Muscle layer of colon (tissue), 2 donors: ENCODE measurements around the gene MFSD6.

Experiments used
- H3K27ac ChIP-seq: one replicate; pipeline ENCODE4 v1.7.0; 2013; ENCODE audit warnings: low read depth, mild to moderate bottlenecking, low read length, moderate library complexity
- H3K27me3 ChIP-seq, 2 donors: one replicate each; pipeline ENCODE4 v1.7.0; 2013; ENCODE audit warnings: low read length in 2 of 2, mild to moderate bottlenecking in 2 of 2; ENCODE audit not compliant: insufficient read depth in 2 of 2, control insufficient read depth in 1 of 2
- H3K36me3 ChIP-seq: one replicate; pipeline ENCODE4 v1.7.0; 2013; ENCODE audit warnings: mild to moderate bottlenecking, low read length; ENCODE audit not compliant: insufficient read depth
- H3K4me1 ChIP-seq: one replicate; pipeline ENCODE4 v1.7.0; 2013; ENCODE audit warnings: mild to moderate bottlenecking, low read length; ENCODE audit not compliant: insufficient read depth
- H3K4me3 ChIP-seq, 2 donors: one replicate each; pipeline ENCODE4 v1.7.0; 2013; ENCODE audit warnings: low read length in 2 of 2, low read depth in 1 of 2, mild to moderate bottlenecking in 1 of 2, moderate library complexity in 1 of 2
- H3K9ac ChIP-seq: one replicate; pipeline ENCODE4 v1.7.0; 2013; ENCODE audit warnings: low read length
- H3K9me3 ChIP-seq: one replicate; pipeline ENCODE4 v1.7.0; 2013; ENCODE audit warnings: mild to moderate bottlenecking, low read length
- donor health status: abdominal sarcoma.
- donor health status: Adenocarcinoma of cecum.

MFSD6 gene

DNA sequence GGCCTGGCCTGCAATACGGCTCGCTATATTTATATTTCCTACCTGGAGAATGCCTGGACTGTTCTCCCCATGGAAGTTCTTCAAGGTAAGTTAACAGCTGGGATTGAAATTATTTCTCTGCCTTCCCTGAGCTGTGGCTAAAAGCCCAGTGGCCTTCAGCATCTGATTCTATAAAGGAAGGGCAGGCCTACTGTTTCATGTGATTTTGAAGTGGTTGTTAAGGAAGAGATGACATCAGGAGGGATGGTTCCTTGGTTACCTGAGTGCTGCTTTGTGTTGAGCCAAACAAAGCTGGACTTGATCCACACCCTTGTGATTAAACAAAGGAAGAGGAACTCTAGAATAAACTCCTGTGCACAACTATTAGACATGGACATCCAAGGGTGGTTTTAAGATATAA lies 61.6 kb downstream of the MFSD6 start:
- peak overlapping the region; percentile 57 for H3K27ac ChIP-seq
- no peaks in the 10 kb centered on the region for H3K9me3 ChIP-seq
- no peaks in the 10 kb centered on the region for H3K27me3 ChIP-seq
- H3K4me1 ChIP-seq, result peaks cover 39% of the 10 kb centered on the region
- no peak overlapping the region for H3K9ac ChIP-seq
- no peak overlapping the region for H3K4me3 ChIP-seq
- H3K36me3 ChIP-seq, result no peaks in the 10 kb centered on the region

DNA sequence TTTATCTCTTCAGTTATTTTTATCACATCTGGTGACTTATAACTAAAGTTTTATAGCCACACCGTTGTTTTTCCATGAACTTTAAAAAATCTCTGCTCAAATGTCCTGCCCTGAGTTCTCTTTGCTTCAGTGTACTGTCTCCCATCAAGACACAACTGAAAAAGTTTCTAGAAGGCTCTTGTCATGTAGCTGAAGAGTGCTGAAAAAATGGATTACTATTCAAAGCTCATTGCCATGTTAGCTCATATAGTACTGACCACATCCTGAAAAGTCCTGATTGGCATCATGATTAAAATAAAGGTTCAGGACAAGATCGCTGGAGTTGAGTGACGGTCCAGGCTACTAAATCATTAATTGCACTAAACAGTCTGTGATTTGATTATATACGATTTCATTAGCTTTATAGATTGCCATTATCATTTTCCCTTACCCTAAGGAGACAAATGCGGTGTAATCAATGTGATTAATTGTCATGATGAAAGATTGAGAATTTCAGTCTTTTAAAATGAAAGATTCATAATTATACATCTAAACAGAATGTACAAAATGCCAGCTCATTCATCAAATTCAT lies 62.2 kb downstream of the MFSD6 start:
- Histone ChIP-seq H3K27me3 (no peaks in the 10 kb centered on the region), H3K4me1 (peaks cover 39% of the 10 kb centered on the region), H3K9me3 (no peaks in the 10 kb centered on the region), H3K4me3 (no peak overlapping the region), H3K9ac (no peak overlapping the region), H3K36me3 (no peaks in the 10 kb centered on the region), H3K27ac (peak overlapping the region; percentile 57)

DNA sequence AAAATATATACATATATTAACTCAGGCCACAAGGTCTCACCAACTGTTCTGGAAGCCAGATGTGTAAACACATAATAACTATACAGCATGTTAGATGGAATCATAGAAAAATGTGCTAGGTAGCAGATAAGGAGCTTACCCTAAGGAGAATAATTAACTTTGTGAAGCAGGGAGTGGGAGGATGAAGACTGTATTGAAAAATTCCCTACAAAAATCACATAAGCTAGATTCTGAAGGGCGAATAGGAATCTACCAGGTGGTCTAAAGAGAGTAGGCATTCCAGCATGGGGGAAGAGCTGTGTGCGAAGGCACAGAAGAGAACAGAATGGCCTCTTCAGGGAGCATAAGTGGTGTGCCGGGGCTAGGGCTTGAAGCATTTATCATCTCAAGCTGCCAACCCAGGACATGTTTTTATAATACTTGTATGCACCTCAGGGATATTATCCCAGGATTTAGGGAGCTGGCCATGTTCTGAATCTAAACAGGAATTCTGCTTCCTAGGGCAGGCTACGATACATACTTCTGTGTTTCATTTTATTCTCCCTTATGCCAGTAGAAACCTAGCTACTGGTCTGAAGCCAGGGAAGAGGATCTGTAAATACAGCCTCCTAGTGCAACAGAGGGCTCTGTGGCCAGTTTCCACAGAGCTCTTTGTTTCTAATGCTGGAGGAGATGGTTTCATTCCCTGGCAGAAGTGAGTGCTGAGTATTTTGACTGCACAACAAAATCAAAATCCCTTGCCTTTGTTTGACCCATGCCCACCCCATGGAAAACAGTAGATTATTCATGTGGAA lies 69.7 kb downstream of the MFSD6 start:
- Histone ChIP-seq H3K9me3 (no peaks in the 10 kb centered on the region), H3K27me3 (no peaks in the 10 kb centered on the region), H3K27ac (peak overlapping the region; percentile 59), H3K9ac (peak overlapping the region; percentile 18), H3K36me3 (no peaks in the 10 kb centered on the region), H3K4me1 (peaks cover 12% of the 10 kb centered on the region), H3K4me3 (peak overlapping the region in 1 of 2 donors; percentile 24)

DNA sequence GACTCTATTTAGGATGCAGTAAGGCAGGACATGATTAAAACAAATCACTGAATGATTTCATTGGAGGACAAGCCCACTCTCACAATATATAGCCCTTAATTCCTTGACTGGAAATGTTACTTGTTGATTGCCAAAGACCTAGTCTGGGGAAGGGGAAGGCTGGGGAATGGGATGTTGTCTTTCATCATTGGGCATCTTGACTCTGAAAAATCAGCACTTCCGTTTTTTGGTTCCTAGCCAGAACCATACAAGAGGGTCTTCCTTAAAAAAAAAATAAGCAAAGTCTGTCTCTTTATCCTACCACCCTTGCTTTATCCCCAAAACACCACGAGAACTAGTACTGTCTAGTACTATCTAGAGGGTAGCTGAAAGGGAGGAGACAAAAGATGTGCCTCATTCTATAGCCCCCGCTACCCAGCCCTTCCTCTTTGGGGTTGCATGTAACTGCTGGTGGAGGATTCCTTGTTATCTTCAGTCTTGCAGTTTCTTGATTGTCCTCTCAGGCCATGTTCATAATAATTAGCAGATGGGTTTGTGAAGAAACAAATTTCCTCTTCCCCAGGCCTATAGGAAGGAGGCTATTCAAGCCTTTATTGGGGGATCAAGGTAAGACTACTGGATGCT lies 70.5 kb downstream of the MFSD6 start:
- Histone ChIP-seq H3K4me1 (peaks cover 12% of the 10 kb centered on the region), H3K27me3 (no peaks in the 10 kb centered on the region), H3K27ac (peak overlapping the region; percentile 59), H3K9me3 (no peaks in the 10 kb centered on the region), H3K4me3 (peak overlapping the region in 1 of 2 donors; percentile 24), H3K9ac (peak overlapping the region; percentile 18), H3K36me3 (no peaks in the 10 kb centered on the region)

DNA sequence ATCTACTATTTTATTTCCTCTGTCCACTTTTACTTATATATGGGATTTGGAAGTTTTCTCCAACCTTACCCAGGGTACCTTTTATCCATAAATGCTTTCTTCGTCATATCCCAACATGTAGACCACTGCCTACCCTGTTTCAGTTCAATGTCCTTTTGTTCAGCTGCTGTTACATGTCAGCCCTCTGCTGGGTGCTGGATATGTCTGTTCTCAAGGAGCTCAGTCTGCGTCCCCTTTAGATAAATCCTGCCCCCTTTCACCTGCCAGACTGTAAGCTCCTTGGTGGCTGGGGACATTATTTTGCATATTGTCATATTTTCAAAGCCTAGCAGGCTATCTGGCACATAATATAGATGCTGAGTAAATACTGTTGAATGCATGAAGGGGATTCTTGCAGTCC lies 73.2 kb downstream of the MFSD6 start:
- no peak overlapping the region for H3K4me3 ChIP-seq
- H3K9me3 ChIP-seq, result no peaks in the 10 kb centered on the region
- no peak overlapping the region for H3K9ac ChIP-seq
- H3K4me1 ChIP-seq, result peaks cover 17% of the 10 kb centered on the region
- no peaks in the 10 kb centered on the region for H3K27me3 ChIP-seq
- no peak overlapping the region for H3K27ac ChIP-seq
- H3K36me3 ChIP-seq, result no peaks in the 10 kb centered on the region

DNA sequence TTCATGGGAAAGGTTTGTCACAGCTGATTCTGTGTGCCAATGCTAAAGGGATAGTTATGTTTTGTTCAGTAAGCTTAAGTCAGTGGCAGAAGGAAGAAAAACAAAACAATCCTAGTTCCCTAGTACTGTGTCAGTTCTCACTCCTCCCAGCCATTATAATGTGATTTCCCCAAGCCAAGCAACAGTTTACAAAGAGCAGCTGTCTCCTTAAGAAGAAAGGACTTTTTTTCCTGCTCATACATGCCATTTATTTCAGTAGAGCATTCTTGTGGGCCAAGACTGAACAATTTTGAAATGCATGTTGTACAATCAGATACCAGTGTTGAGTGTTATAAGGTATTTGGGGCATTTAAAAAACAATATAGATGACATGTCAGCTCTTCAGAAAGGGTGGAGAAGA lies 74.3 kb downstream of the MFSD6 start:
- H3K9ac ChIP-seq, result no peak overlapping the region
- no peaks in the 10 kb centered on the region for H3K36me3 ChIP-seq
- H3K27ac ChIP-seq, result no peak overlapping the region
- H3K4me1 ChIP-seq, result peaks cover 21% of the 10 kb centered on the region
- H3K4me3 ChIP-seq, result no peak overlapping the region
- H3K9me3 ChIP-seq, result no peaks in the 10 kb centered on the region
- no peaks in the 10 kb centered on the region for H3K27me3 ChIP-seq

DNA sequence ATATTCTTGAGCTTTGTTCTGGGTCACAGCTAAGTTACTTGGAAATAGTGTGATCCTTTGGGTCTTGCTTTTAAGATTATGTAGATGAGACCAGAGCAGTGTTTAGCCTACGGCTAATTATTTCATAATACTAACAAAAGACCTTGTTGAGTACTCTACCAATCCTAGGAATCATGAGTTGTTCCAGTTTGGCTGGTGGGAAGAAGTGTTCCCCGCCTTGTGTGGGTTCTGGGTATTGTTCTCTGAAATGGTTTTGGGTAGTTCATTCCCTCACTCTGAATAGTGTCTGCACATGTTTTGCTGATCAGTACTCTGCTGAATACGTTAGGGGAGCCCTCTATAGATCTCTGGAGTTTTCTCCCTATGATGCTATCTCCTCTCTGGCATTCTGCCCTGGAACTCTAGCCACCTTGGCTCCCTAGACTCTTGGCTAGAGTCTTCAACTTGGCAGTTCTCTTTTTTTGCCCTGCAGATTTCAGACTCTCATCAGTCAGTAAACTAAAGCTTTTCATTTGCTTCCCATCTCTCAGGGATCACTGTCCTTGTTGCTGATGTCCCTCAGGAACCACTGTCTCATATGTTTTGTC lies 78.0 kb downstream of the MFSD6 start:
- Histone ChIP-seq H3K9me3 (no peaks in the 10 kb centered on the region), H3K4me3 (no peak overlapping the region), H3K36me3 (peaks cover 11% of the 10 kb centered on the region), H3K27me3 (no peaks in the 10 kb centered on the region), H3K4me1 (peaks cover 9% of the 10 kb centered on the region), H3K9ac (no peak overlapping the region), H3K27ac (no peak overlapping the region)

DNA sequence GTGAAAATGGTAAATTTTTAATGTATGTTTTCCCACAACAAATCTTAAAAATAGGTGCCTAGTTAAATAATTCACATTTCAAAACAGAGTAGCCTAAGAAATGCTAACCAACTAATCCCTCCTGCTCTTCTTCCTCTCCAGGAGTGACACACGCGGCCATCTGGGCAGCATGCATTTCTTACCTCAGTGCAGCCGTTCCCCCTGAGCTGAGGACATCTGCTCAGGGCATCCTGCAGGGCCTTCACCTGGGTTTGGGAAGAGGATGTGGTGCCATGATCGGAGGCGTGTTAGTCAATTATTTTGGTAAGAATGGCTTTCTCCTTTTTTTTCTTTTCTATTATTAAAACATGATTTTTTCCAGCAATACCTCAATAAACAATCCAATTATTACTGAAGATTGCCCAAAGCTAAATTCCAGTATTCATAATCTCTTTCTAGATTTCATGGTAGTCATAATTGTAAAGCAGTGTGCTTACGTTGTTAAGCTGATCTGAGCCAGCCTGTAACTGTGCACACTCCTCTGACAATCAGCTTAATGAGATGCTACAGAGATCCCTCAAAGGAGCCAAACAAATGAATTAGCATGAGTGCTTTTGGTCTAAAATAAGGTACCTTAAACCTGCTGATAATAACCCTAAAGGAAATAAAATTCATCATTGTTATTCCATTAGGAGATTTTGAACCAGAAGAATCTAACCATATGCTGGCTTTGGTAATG lies 80.5 kb downstream of the MFSD6 start:
- Histone ChIP-seq H3K36me3 (peaks cover 18% of the 10 kb centered on the region), H3K27me3 (no peaks in the 10 kb centered on the region), H3K9me3 (peaks cover 4% of the 10 kb centered on the region), H3K4me1 (peaks cover 9% of the 10 kb centered on the region), H3K9ac (no peak overlapping the region), H3K4me3 (no peak overlapping the region), H3K27ac (no peak overlapping the region)

DNA sequence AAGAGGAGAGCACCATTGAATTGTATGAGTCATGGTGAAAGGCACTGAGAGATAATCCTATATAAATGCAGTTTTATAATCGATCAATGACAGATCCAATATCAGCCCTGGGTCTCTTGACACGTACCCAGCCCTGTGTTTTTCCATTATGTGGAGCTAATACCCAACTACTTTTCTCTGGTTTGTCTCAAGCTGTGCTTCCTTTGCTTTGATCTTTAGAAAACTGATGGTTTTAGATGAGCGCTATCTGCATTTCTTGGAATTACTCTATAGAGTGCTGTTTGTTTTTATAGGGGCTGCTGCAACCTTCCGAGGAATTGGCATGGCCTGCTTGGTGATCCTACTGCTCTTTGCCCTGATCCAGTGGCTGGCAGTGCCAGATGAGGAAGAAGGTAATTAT lies 81.3 kb downstream of the MFSD6 start:
- Histone ChIP-seq H3K27me3 (no peaks in the 10 kb centered on the region), H3K4me1 (peaks cover 9% of the 10 kb centered on the region), H3K36me3 (peaks cover 18% of the 10 kb centered on the region), H3K9me3 (peaks cover 4% of the 10 kb centered on the region), H3K9ac (no peak overlapping the region), H3K27ac (no peak overlapping the region), H3K4me3 (no peak overlapping the region)

DNA sequence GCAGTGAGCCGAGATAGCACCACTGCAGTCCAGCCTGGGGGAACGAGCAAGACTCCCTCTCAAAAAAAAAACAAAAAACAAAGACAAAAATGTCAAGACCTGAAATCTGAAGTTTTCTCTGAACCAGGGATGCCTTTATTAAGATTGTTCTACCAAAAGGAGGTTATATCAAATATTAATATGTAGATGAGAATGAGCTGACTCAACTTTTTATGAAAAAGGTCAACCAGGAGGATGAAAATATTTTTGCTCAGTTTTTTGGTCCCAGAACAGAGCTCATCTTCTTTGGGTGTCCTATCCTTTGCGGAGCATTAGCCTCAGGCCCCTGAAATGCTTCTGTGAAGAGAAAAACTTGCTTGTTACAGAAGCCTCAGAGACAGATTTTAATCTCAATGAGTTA lies 82.3 kb downstream of the MFSD6 start:
- Histone ChIP-seq H3K4me1 (peaks cover 9% of the 10 kb centered on the region), H3K9ac (no peak overlapping the region), H3K27ac (no peak overlapping the region), H3K27me3 (no peaks in the 10 kb centered on the region), H3K9me3 (peaks cover 4% of the 10 kb centered on the region), H3K4me3 (no peak overlapping the region), H3K36me3 (peaks cover 18% of the 10 kb centered on the region)

DNA sequence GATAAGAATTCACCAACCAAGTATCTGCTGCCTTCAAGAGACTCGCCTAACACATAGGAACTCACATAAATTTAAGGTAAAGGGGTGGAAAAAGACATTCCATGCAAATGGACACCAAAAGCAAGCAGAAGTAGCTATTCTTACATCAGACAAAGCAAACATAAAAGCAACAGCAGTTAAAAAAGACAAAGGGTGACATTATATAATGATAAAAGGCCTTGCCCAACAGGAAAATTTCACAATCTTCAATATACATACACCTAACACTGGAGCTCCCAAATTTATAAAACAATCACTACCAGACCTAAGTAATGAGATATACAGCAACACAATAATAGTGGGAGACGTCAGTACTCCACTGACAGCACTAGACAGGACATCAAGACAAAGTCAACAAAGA lies 84.9 kb downstream of the MFSD6 start:
- no peaks in the 10 kb centered on the region for H3K4me1 ChIP-seq
- H3K9me3 ChIP-seq, result peaks cover 4% of the 10 kb centered on the region
- peaks cover 18% of the 10 kb centered on the region for H3K36me3 ChIP-seq
- H3K9ac ChIP-seq, result no peak overlapping the region
- no peak overlapping the region for H3K4me3 ChIP-seq
- H3K27me3 ChIP-seq, result no peaks in the 10 kb centered on the region
- no peak overlapping the region for H3K27ac ChIP-seq
